NCI-H510A treated with DMSO at 0.1 percent for 48 hours (cell line): ENCODE data around the gene TEX48.

ENCODE experiments used
- DNase-seq: peaks from one replicate; lab custom pipeline; 2025; lab: John Stamatoyannopoulos, UW

Gene TEX48

DNA sequence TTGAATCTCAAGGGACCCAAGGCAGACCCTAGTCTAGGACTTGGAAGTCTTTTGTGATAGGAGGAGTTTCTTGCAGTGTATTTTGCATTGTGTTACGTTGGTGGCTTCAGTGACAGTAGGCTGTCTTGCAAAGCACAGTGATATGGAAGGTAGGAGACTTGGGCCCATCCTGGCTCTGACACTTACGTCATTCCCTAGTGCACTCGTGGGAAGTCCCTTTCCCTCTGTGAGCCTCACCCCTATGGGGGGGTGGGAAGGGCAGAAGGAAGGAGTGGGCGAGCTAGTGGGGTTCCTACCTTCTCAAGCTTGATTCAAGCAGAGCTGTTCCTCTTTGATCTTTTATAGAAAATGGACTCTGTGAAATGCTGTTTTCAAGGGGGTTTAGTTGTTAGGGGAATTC, 15.1 kb downstream of the TEX48 start:
- no peak for DNase-seq

DNA sequence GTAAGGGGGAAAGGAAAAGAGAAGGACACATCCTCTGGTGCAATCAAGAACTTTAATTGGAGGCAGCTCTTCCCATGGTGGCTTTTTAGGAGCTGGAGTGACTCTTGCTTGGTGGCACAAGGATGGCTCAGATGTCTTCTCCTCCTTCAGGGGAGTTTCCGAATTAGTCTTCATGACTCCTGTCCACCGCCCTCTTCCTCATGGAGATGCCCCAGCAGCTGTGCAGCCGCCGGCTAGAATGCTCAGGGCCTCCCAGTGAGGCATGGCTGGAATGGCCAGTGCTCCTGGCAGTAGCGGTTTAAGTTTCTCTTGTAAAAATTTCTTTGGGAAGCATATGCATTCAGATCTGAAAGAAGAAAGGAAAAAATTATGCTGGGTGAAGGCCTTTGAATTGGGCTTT, 15.6 kb downstream of the TEX48 start:
- no peak for DNase-seq

DNA sequence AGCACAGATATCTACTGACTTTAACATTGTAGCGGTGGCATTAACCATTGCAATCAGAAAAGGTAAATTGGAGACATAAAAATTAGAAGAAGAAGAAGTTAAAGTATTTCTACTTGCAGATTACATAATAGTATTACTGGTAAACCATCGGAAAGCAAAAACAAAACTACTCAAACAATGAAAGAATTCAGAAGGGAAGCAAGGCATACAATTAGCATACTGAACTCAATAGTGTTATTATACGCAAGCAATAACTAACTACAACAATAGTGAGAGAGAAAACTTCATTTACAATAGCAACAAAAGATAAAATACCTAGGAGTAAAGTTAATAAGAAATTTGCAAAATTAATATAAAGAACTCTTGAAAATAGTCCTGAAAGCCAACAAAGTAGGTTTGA, 17.8 kb downstream of the TEX48 start:
- DNase-seq = no peak

DNA sequence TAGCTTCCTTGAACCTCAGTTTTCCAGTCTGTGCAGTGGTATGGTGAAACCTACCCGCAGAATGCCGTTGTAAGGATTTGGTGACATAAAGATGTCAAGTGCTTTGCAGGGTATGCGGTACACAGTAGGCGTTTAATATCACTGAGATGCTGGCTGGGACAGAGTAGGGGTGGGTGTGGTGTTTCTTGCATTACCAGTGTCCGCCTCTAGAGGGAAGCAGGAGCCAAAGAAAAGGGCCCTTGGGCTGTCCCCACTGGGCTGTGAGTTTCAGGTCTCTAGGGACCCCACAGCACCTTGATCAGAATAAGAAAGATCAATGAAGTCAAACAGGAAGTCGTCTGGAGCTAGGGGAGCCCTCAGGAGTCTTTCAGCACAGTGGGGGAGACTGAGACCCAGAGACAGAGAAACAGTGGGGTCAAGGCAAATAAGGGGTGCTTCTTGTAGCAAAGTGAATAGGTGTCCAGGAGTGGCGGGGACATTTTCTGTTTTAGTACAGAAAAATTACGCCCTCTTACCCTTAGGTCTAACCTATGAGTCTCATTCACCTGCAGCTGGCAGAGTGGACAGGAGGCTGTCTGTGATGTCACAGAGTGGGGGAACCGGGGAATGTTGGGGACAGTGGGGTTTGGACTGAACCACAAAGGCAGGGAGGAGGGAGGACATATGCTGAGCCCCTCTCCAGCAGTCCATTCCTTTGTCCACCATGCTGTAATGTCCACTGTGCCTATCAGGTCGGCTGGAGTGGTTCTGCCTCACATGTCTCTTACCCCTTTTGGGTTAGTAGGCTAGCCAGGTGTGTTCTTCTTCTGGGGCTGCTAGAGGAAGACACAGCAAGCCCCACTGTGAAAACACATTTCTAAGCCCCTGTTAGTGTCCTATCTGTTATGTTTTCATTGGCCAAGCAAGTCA, 19.7 kb downstream of the TEX48 start:
- peak; percentile 46 for DNase-seq

DNA sequence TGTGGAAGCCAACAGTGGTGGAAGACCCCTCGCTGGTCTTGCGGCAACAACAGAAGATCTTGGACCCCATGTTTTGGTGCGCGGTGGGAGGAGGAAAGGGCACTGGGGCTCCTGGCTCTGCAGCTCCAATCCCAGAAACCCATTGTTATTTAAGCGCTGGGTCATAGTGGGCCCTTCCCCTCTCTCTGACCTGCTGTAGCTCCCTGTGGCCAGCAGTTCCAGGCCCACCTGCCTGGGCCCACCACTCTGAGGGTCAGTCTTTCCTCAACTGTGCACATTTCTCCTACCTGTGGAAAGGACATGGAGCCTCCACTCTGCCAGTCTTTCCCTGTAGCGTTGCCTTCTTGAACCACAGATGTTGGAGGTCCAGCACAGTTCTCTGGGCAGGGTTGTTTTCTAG, 24.3 kb downstream of the TEX48 start, which contains the start of gene TEX53:
TSS of gene TEX53 (minus strand) at position 101 of the 400 bp plus-strand sequence. CDS start at position 70, 31 bp downstream.
- DNase-seq = no peak

DNA sequence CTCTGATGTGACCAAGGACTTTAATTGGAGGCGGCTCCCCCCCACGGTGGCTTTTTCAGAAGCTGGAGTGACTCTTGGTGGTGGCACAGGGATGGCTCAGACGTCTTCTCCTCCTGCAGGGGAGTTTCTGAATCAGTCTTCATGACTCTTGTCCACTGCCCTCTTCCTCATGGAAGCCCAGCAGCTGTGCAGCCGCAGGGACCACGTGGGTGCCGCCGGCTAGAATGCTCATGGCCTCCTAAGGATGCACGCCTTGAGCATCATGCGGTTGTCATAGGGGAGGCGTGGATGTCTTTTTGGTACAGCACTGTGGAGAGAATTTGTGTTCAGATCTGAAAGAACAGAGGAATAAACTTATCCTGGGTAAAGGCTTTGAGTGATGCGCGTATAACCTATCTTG, 25.7 kb downstream of the TEX48 start:
- no peak for DNase-seq

DNA sequence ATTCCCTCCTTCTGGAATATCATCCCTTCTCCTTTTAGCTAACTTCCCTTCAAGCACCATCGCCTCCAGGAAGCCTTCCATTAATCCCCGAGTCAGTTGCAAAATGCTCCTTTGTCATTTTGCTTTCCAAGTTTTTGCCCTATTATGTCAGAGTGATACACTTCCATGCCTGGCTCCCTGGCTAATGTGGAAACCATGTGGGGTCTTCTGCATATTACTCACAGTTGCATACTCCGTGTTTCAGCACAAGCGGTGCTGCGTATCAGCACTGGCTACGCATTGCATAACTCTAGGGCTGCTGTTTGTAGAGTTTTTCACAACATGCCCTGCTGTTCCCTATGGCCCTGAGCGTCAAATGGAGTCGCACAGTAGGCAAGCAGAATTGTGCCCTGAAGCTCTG, 26.3 kb downstream of the TEX48 start:
- no peak for DNase-seq

DNA sequence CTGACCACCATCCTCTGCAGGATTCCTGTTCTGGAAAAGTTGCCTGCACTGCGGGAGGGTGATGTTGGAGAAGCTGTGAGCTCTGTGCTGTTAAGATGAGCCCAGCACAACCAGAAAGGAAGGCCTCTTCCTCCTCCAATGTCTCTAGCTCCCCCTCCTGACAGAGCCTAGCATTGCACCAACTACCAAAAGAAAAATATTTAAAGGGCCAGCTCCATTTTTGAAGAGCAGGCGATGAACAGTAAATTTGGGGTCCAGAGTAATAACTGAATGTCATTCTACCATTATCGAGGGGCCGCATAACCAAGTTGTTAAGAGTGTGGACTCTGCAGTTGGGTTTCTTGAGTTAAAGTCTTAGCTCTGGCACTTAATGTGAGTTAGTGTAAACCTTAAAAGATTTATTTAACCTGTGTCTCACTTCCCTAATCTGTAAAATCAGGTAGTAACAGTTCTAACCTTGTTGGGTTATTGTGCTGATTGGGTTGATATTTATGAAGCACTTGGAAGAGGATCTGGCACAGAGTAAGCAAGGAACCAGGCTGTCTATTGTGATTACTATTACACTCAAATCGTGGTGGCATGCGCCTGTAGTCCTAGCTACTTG, 28.3 kb downstream of the TEX48 start:
- DNase-seq = peak; percentile 88

DNA sequence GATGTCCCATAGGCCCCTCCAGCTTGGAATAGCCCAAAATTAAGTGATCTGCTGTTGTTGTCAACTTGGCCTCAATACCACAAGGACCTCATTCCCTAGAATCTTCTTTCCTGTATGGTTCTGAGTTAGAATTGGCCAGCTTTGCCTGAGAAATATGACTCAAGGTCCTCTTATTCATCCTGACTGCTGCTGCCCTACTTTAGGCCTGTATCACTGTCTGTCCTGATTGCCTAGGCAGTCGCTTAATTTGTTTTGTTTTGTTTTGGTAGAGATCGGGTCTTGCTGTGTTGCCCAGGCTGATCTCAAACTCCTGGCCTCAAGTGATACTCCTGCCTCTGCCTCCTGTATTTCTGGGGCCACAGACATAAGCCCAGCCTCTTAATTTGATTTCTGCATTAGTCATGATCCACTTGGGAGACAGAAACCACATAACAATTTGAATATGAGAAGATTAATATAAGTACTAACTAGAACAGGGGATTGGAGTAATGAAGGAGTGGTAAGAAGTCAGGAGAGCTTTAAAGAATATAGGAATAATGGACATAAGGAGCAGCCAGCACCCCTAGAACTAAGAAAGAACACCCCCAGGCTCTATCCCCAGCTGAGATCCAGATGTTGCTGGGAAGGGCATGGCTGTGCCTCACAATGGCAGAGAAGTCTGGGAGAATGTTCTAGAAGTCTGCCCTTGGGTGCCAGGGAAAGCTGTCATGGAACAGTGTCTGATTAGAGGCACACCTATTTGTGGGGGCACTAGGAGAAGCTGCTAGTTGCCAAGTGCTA, 29.0 kb downstream of the TEX48 start:
- DNase-seq = no peak

DNA sequence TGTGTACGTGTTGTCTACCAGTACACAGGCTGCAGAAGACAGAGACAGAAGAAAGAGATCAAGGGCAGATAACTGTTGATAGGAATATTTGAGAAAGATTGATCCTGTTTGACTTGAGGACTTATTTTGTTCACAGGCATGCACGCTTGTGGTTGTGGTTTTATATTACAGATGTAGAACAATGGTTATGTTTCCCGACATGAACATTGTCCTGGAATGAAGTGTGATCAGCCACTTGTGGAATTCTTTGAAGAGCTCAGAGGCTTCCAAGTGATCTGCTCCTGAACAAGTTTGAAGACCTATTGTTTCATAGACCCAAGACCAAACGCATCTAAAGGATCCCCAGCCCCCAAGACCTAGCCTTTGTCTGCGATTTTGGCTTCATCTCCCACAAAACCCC, 38.1 kb downstream of the TEX48 start:
- no peak for DNase-seq

DNA sequence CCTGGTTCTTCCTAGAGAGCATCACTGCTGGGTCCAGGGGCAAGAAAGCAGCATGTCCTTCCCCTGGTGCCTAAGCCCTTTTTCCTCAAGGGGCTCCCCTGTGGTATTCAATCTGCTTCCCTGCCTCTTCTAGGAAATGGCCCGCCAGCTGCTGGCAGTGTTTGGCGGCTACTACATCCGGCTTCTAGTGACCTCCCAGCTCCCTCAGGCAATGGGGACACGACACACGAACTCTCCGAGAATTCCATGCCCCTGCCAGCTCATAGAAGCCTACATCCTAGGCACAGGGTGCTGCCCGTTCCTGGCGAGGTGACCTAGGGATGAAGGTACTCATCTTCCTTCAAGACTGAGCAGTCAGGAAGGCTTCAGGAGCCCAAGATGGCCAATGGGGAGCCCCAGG, 39.0 kb downstream of the TEX48 start:
- no peak for DNase-seq

DNA sequence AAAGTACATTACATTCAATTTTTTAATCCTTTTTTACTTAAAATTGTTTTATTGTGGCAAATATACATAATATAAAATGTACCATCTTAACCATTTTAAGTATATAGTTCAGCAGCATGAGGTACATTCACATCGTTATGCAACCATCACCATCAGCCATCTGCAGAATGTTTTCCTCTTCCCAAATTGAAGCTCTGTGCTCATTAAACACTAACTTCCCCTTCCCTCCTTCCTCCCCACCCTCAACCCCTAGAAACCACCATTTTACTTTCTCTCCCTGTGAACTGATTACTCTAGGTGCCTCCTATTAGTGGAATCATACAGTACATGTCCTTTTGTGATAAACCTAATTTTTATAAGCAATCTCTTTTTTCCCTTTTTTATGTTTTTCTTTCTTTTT, 40.0 kb downstream of the TEX48 start:
- no peak for DNase-seq

DNA sequence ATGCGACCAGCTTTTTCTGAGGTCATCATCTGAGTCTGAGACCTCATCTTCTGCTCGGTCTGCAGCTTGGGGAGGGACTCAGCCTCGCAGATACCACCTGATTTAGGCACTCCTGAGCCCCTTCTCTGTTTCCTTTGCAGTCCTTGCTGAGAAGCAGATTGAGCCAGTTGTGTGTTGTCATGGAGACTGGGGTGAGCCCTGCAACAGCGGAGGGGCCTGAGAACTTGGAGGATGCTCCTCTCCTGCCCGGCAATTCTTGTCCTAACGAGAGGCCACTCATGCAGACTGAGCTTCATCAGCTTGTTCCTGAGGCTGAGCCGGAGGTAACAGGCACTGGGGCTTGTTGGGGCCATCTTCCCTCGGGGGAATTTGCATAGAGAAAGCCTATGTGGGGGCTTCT, 43.6 kb downstream of the TEX48 start:
- no peak for DNase-seq

DNA sequence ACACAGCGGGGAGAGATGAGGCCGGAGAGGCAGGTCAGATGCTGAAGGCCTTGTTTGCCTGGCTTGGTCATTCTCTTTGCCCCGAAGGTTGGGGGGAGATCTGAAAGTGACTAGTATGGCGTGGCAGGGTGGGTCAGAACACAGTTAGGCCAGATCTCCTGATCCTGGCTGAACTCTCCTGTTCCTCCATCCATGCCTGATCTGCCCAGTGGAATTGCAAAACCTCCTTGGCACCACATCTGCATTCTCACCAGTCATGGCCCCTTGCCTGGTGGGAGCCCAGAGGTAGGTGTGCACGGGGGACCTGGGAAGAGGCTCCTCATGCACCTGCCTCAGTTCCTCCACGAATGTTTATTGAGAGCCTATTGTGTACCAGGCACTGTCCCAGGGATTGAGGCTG, 47.6 kb downstream of the TEX48 start:
- no peak for DNase-seq

DNA sequence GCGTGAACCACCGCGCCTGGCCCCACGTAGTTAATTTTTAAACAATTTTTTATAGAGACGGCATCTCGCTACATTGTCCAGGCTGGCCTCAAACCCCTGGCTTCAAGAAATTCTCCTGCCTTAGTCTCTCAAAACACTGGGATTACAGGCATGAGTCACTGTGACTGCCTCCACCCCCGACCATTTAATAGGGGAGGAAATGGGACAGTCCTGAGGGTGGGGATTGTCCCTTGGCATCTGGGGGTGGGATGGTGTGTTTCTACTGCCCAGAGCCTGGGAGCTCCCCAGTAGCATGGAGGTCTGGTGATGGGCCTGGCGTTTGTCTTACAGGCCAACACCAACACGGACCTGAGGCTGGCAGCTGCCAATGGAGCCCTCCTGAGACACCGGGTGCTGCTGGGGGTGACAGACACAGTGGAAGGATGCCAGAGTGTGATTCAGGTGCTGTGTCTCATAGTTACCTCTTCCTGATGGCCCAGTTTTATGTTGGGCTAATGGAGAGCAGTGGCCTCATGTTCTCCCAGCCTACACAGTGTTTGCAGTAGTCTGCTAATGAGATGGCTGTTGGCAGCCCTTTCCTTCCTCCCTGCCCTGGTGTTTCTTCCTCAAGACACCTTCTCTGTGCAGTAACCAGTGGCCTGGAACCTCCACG, 48.4 kb downstream of the TEX48 start:
- no peak for DNase-seq

DNA sequence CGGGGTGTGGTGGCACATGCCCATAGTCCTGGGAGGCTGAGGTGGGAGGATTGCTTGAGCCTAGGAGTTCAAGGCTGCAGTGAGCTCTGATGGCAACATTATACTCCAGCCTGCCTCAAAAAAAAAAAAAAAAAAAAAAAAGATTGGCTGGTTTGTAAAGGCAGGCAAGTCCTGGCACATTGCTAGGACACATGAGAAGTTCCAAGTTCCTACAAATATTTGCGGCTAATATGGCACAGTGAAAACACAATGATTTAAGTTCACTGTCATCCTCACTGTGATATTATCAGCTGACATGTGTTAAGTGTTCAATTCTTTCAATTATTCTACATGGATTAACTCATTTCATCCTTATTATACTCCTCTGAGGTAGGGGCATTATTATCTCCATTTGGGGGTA, 50.8 kb downstream of the TEX48 start:
- DNase-seq = no peak

DNA sequence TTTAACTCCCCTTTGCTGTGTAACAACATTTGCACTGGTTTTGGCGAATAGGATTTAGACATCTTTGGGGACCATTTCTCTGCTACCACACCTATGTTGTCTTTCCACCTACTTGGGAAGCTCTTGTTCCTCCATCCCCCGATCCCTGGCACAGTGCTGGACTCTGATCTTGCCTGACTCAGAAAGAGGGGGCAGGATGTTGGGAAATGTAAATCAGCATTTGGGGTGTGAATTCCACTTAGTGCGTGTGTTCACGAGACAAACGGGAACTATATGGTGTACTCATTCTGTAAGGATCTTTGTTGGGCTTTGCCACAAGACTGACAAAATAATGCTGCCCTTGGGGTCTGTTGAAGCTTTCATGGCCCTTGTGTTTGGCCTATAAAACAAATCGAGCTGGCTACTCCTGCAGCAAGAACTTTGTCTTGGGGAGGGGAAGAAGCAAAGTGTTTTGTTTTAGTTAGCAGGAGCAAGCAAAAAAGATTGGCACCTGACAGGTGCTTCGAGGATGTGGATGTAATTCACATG, 52.4 kb downstream of the TEX48 start:
- DNase-seq = no peak

DNA sequence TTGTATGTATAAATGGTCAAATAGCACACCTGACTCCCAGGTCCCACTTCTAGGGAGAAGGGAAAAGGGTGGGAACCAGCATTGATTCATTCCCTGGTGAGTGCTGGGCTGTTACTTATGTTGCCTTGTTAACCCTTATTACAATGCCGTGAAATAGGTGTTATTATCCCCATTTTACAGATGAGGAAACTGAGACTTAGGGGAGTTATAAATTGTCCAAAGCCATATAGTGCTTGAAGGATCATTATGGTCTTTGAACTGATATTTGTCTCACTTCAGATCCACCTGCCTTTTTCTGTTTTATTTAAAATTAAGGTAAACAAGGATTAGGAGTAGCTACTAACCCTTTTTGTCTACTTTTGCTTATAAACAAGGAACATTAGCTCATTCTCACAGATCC, 54.4 kb downstream of the TEX48 start:
- no peak for DNase-seq

DNA sequence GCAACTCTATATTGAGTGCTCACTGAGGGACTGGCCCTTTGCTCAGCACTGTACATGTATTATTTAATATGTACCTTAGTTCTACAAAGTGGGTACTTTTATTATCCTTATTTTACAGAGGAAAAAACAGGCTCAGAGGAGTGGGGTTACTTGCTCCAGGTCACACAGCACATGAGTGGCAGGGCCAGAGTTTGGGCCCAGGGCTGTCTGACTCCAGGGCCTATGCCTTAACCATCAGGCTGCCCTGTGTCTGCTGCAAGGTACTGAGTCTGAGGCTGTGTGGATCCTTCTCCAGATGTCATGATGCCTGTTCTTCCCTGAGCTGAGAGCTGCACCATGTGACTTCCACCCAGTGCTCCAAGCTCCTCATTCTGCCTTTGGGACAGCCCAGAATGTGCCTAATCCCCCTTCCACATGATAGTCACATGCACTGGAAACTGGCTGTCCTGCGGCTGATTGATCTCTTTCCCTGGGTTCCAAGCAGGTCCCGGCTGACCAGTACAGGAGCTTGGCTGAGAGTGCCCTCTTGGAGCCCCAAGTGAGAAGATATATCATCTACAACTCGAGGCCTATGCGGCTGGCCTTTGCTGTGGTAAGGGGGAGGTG, 55.5 kb downstream of the TEX48 start:
- no peak for DNase-seq

DNA sequence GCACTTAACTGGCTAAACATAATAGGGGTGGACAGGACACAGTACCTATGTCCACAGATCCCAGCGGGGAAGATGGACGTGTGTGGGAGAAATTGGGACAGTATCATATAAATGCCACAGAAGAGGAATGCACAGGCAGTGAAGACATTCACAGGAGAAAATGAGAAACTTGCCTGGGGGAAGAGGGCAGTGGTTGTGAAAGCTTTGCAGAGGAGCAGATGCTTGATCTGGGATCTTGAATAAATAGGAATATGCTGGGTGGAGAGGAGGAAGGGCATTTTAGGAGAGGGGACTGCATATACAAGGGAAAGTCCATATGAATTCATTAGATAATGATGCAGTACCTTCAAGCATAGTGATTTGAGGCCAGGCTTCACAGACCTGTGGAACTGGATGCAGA, 57.3 kb downstream of the TEX48 start:
- no peak for DNase-seq

DNA sequence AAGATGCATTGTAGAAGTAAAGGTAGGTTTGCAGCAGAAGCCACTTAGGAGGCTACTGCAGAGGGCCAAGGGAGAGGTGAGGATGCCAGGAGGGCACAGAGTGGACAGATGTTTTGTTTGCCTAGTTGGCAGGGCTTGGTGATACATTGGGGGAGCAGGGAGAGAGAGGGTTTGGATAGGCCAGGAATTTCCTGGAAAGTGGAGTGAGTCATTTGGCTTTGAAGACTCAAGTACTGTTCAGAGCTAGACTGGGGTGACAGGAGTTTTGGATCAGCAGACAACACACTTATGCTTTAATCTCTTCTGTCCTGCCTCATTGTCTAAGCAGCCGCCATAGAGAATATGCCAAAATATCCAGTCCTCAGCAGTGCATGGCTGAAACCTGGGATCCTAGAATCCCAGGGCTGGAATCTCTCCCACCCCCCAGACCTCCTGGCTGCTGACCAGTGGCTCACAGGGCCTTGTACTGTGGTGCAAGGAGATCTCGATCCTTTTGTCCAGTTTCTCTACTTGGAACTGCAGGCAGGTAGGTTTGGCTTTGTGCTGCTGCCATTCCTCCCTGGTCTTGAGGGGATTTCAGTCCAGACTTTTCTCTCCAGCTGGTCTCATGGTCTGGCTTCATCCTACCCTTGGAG, 59.9 kb downstream of the TEX48 start:
- no peak for DNase-seq
